Measurements from ENCODE around the gene XKR7.
A peak's percentile ranks its signal among the peaks of the same experiment; 100 is the strongest.

Gene XKR7

GRCh38 chr20:32040142-32040953 is 72.4 kb downstream of the XKR7 start:
- no peak for DNase-seq (ENCODE audit: low read depth)

GRCh38 chr20:32045999-32046398 is 78.0 kb downstream of the XKR7 start:
- DNase-seq (ENCODE audit: low read depth), result no peak

GRCh38 chr20:32050324-32050841 is 82.4 kb downstream of the XKR7 start:
- DNase-seq (ENCODE audit: low read depth), result no peak

- peak; percentile 82 for DNase-seq (ENCODE audit: low read depth)
These were observed 83.1 kb downstream of the XKR7 start for GRCh38 chr20:32050851-32051556.

- DNase-seq (ENCODE audit: low read depth), result no peak
These were observed 83.8 kb downstream of the XKR7 start for GRCh38 chr20:32051720-32052089.

- DNase-seq (ENCODE audit: low read depth), result no peak
These were observed 84.3 kb downstream of the XKR7 start, which contains the start of gene HCK for GRCh38 chr20:32052090-32052777. Gene HCK, plus strand, starts transcription at chr20:32052242.

- DNase-seq (ENCODE audit: low read depth), result peak; percentile 67
These were observed 84.9 kb downstream of the XKR7 start for GRCh38 chr20:32052778-32053362.

All from CMK (cell line).